Measurements from ENCODE around the gene GNG7. TPM values are rescaled to one million over a fixed set of nuclear protein-coding genes. Genes with fewer than 3 reads are reported as not detected.

GNG7 gene
- total RNA-seq, 2 donors from 2014 or later: 8.7 to 22.9 TPM

DNA sequence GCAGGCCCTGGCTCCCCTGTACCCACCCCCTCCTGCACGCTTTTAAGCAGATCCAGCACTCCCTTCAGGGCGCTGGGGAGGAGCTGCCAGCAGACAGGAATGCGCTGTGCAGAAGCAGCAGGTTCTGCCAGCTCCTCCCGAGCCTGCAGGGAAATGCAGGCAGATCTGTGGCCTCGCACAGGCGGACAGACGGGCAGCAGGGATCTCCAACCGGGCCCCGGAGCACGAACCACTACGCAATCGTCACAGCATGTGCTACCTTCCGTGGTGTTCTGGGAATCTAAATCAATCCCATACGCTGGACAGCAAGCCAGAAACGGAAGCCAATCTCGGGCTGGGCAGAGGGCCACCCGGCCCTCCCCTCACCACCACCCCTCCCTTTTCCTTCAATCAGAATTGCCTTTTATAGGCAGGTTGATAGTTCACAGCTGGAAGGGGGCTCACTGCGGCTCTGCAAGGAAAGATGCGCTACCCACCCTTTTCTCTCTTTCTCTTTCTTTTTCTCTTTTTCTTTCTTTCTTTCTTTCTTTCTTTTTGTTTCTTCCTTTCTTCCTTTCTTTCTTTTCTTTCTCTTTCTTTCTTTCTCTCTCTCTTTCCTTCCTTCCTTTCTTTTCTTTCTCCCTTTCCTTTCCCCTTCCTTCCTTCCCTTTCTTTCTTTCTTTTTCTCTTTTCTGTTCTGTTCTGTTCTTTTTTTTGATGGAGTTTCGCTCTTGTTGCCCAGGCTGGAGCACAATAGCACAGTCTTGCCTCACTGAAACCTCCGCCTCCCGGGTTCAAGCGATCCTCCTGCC, 99.9 kb downstream of the GNG7 start:
- Histone ChIP-seq H3K36me3 (no peaks in the 10 kb centered on the region), H3K9me3 (no peaks in the 10 kb centered on the region), H3K27ac (peak overlapping the region; percentile 73 to 83), H3K27me3 (replicated peaks; ENCODE audit: insufficient read depth) (no peaks in the 10 kb centered on the region), H3K4me3 (peak overlapping the region in 1 of 2 donors; percentile 9), H3K4me1 (replicated peaks) (no peaks in the 10 kb centered on the region)
- TF ChIP-seq POLR2AphosphoS5 (IDR thresholded peaks at IDR 0.05) (peak; percentile 95), POLR2A (IDR thresholded peaks at IDR 0.05) (peak; percentile 50)
- TF ChIP-seq, protein P1, sequence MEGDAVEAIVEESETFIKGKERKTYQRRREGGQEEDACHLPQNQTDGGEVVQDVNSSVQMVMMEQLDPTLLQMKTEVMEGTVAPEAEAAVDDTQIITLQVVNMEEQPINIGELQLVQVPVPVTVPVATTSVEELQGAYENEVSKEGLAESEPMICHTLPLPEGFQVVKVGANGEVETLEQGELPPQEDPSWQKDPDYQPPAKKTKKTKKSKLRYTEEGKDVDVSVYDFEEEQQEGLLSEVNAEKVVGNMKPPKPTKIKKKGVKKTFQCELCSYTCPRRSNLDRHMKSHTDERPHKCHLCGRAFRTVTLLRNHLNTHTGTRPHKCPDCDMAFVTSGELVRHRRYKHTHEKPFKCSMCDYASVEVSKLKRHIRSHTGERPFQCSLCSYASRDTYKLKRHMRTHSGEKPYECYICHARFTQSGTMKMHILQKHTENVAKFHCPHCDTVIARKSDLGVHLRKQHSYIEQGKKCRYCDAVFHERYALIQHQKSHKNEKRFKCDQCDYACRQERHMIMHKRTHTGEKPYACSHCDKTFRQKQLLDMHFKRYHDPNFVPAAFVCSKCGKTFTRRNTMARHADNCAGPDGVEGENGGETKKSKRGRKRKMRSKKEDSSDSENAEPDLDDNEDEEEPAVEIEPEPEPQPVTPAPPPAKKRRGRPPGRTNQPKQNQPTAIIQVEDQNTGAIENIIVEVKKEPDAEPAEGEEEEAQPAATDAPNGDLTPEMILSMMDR (IDR thresholded peaks at IDR 0.05): peak in 2 of 4 experiments; percentile 26 to 40
- WGBS: 20% methylated on average over 23 of the region's 23 CpGs
- intact Hi-C loops (cut with DNase I): no loop called here
- DNase-seq (ENCODE audit: low spot score): peak; percentile 90

DNA sequence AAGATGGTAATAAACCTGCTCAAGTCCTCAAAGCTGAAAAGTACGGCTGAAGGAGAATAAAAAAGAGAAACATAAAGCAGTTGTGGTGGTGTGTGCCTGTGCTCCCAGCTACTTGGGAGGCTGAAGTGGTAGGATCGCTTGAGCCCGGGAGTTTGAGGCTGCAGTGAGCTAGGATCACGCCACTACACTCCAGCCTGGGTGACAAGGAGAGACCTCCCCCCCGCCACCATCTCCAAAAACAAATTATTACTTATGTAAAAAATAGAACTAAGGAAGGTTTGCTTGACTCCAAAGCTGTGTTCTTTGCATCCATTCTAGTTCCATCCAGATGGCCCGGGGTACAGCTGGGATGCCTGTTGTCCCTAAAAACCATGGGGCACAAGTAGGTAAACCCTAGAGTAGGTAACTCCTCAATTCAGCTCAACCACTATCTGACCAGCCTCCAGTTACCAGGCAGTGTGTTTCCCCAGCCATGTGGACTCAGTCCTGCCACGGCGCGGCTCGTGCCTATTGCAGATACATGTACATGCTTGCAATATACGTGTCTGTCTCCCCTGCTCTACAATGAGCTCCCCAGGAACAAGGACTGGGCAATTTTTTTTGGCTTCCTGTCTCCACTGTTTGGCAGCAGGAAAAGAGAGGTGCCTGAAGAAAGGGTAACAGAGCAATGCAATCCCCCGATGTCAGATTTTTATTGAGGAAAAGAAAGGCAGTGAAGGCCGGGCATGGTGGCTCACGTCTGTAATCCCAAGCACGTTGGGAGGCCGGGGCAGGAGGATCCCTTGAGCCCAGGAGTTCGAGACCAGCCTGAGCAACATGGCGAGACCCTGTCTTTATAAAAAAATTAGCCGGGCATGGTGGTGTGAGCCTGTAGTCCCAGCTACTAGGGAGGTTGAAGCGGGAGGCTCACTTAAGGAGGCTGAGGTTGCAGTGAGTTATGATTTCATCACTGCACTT, 101.3 kb downstream of the GNG7 start:
- intact Hi-C loops (cut with DNase I): no loop called here
- no peaks in the 10 kb centered on the region for H3K27me3 ChIP-seq (replicated peaks; ENCODE audit: insufficient read depth)
- WGBS: 80% methylated on average over 20 of the region's 20 CpGs
- no peak overlapping the region for H3K4me3 ChIP-seq
- peak overlapping the region; percentile 73 to 83 for H3K27ac ChIP-seq
- H3K9me3 ChIP-seq: no peaks in the 10 kb centered on the region
- H3K4me1 ChIP-seq (replicated peaks): no peaks in the 10 kb centered on the region
- no peak for DNase-seq (ENCODE audit: low spot score)
- no peak for TF ChIP-seq POLR2A (IDR thresholded peaks at IDR 0.05)
- TF ChIP-seq POLR2AphosphoS5 (IDR thresholded peaks at IDR 0.05): no peak
- TF ChIP-seq, protein P1 (IDR thresholded peaks at IDR 0.05): no peak
- H3K36me3 ChIP-seq: no peaks in the 10 kb centered on the region

DNA sequence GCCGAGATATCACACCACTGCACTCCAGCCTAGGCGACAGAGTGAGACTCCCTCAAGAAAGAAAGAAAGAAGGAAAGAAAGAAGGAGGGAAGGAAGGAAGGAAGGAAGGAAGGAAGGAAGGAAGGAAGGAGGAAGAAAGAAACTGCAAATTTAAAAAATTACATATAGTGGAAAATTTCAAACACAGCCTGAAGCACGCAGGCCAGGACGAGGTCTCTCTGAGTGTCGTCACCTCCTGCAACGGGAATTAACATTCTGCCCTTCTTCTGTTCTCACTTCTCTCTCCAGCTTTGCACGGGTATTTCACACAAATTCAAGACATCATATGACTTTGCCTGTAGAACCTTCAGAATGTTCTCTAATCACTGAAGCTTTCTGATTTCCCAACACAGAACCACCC, 108.2 kb downstream of the GNG7 start:
- H3K27me3 ChIP-seq (replicated peaks; ENCODE audit: insufficient read depth): no peaks in the 10 kb centered on the region
- intact Hi-C loops (cut with DNase I): no loop called here
- TF ChIP-seq POLR2A (IDR thresholded peaks at IDR 0.05): no peak
- TF ChIP-seq POLR2AphosphoS5 (IDR thresholded peaks at IDR 0.05): no peak
- TF ChIP-seq, protein P1 (IDR thresholded peaks at IDR 0.05): no peak
- DNase-seq (ENCODE audit: low spot score): no peak
- WGBS: 69% methylated on average over 7 of the region's 7 CpGs
- no peaks in the 10 kb centered on the region for H3K36me3 ChIP-seq
- H3K9me3 ChIP-seq: no peaks in the 10 kb centered on the region
- no peaks in the 10 kb centered on the region for H3K4me1 ChIP-seq (replicated peaks)
- no peak overlapping the region for H3K27ac ChIP-seq
- no peak overlapping the region for H3K4me3 ChIP-seq

DNA sequence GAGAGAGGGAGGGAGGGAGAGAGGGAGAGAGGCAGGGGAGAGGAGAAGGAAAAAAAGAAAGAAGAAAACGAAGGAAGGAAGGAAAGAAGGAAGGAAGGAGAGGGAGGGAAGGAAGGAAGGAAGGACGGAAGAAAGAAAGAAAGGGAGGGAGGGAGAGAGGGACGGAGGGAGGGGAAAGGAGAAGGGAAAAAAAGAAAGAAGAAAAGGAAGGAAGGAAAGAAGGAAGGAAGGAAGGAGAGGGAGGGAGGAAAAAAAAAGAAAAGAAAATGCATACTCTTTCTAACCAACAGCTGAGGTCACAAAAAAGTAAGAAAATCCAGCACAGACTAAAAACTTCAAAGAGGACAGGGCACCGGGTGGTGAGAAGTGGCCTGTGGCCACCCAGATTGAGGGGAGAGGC, 109.7 kb downstream of the GNG7 start:
- no peaks in the 10 kb centered on the region for H3K36me3 ChIP-seq
- 64% methylated on average over 4 of the region's 4 CpGs for WGBS
- TF ChIP-seq POLR2AphosphoS5 (IDR thresholded peaks at IDR 0.05) (no peak), POLR2A (IDR thresholded peaks at IDR 0.05) (no peak)
- TF ChIP-seq, protein P1 (IDR thresholded peaks at IDR 0.05): no peak
- no peak for DNase-seq (ENCODE audit: low spot score)
- H3K9me3 ChIP-seq: no peaks in the 10 kb centered on the region
- H3K4me1 ChIP-seq (replicated peaks): no peaks in the 10 kb centered on the region
- no peak overlapping the region for H3K4me3 ChIP-seq
- H3K27ac ChIP-seq: no peak overlapping the region
- intact Hi-C loops (cut with DNase I): no loop called here
- H3K27me3 ChIP-seq (replicated peaks; ENCODE audit: insufficient read depth): no peaks in the 10 kb centered on the region
